Epithelial cell of esophagus (primary cell): Measurements from ENCODE around the gene PKHD1.
A peak's percentile ranks its signal among the peaks of the same experiment; 100 is the strongest.

Experiments
- DNase-seq: peaks from one replicate; pipeline ENCODE4 v3.0.0; 2010; ENCODE audit warnings: low read depth
- H3K4me3 ChIP-seq: 2 replicates; pipeline ENCODE4 v1.5.1; 2011; ENCODE audit warnings: mild to moderate bottlenecking, low read length, control low read depth
- TF ChIP-seq, protein P1 (sequence below): IDR thresholded peaks from 2 replicates; pipeline ENCODE4 v1.5.1; 2011; ENCODE audit warnings: low read depth, mild to moderate bottlenecking, low read length, control low read depth, inconsistent platforms; ENCODE audit not compliant: insufficient read depth; ENCODE audit errors: missing control alignments

Gene PKHD1

DNA sequence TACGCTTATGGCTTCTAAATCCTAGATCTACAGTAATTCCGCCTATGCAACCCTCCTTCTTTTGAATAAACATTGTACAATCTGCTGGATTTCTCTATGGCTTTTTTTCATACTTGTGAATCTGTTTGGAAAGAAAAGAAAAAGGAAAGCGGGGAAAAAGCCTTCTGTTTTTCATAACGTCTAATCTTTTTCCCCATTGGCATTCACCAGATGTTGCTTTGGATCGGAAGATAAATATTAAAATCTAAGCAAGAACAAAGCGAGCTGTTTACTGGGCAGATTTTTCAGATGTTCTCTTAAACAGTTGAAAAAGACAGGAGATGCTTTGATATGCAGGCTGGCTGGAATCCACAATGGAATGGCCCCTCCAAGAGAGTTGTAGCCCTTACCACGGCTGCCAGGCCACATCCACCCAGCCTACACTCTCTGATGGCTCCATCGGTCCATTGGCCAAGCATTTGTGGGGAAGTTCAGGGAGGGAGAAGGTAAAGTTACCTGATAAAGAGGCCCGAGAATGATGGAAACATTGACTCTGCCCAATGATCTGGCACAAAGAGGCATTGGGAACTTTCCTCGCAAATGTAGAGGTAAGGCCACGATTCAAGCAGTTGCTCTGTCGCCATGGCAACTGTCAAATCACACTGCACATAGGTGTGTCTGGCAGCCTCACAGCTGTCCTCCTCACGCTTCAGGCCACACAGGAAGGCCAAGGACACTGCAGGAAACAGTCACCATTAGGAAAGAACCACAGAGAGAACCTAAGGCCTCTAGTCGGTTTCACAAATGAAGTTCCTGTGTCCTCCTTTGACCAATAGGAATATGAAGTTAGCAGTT lies 70.3 kb downstream of the PKHD1 start:
- no peak for DNase-seq
- TF ChIP-seq, protein P1, sequence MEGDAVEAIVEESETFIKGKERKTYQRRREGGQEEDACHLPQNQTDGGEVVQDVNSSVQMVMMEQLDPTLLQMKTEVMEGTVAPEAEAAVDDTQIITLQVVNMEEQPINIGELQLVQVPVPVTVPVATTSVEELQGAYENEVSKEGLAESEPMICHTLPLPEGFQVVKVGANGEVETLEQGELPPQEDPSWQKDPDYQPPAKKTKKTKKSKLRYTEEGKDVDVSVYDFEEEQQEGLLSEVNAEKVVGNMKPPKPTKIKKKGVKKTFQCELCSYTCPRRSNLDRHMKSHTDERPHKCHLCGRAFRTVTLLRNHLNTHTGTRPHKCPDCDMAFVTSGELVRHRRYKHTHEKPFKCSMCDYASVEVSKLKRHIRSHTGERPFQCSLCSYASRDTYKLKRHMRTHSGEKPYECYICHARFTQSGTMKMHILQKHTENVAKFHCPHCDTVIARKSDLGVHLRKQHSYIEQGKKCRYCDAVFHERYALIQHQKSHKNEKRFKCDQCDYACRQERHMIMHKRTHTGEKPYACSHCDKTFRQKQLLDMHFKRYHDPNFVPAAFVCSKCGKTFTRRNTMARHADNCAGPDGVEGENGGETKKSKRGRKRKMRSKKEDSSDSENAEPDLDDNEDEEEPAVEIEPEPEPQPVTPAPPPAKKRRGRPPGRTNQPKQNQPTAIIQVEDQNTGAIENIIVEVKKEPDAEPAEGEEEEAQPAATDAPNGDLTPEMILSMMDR = no peak
- H3K4me3 ChIP-seq = no peak overlapping the region

DNA sequence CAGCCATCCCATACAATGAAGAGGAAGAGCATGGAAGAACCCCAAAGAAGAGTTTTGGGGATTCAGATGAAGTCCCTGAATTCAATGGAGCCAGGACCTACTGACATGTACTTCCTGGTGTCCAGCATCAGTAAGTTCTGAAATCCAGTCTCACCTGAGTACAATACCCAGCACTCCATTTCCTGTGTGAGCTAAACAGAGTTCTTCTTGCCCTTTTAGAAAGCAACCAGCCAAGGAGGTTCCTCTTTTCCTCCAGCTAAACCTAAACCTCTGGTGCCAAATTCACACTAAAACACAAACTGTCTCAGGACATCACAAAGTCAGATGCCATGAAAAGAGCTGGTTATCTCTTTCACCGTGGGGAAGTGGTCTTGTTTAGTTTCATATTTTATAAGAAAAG lies 71.5 kb downstream of the PKHD1 start:
- DNase-seq = no peak

DNA sequence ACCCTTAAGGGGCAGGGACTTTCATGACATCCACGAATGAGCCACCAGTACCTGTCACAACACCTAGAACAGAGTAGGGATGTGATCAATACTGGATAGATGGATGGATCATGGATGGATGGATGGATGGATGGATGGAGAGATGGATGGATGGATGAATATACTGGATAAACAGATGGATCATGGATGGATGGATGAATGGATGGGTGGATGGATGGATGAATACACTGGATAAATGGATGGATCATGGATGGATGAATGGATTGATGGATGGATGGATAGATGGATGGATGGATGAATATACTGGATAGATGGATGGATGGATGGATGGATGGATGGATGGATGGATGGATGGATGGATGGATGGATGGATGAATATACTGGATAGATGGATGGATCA lies 73.0 kb downstream of the PKHD1 start:
- TF ChIP-seq, protein P1 = no peak
- DNase-seq = no peak
- no peak overlapping the region for H3K4me3 ChIP-seq

More for the DNA sequence above, 71.5 kb downstream of the PKHD1 start:
- H3K4me3 ChIP-seq = no peak overlapping the region
- TF ChIP-seq, protein P1 = no peak

DNA sequence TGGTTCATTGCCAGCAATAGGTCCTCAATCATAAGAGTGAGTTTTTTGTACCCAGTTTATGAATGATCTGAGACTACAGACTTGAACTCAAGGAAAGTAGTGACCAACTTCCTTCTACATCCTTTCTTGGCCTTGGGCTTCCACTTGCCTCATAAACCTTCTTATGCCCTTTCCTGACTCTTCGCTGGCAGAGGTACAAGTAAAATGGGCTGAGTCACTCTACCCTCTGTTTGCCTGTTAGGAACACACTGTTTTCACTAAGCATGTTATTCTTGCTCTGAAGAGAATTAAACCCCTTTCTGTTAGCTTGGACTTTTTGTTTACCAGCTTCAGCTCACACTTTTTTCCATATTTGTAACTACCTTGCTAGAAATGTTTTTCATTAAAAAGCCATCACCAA lies 74.4 kb downstream of the PKHD1 start:
- H3K4me3 ChIP-seq = no peak overlapping the region
- TF ChIP-seq, protein P1 = no peak
- DNase-seq = peak; percentile 28

DNA sequence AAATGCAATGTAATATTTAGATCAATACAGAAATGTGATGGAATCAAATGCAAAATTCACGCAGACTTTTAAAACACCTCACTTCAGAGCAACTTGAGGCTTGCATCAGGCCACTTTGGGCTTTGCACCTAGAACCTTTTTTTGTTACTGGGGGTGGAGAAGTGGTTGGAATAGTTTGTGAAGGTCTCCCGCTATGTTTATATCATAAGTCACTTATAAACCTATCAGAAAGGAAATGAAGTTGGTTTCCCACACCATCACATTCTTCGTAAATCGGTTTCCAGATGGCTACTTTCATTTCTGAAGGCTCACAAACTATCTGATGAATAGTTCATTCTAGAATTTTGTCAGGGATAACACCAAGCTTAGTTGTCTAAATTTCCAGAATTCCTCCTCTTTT lies 74.8 kb downstream of the PKHD1 start:
- TF ChIP-seq, protein P1 = no peak
- DNase-seq = no peak
- no peak overlapping the region for H3K4me3 ChIP-seq

DNA sequence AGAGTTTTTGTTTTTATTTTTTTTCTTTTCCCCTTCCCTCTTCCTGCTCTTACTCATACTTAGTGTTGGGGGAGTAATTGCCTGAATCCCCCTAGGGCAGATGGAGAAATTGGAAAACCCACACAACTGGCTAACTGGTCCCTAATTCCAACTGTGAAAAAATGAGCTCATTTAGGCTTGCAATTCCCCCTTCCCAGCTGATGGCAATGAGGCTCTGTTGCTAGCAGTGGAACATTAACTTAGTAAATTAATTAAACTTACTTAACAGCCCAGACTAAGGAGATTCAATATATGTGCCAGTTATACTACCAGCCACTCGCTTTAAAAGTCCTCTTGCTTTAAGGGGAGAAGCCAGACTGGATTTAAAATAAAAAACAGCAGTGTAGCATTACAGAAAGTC lies 76.6 kb downstream of the PKHD1 start:
- TF ChIP-seq, protein P1 = no peak
- no peak for DNase-seq
- no peak overlapping the region for H3K4me3 ChIP-seq

DNA sequence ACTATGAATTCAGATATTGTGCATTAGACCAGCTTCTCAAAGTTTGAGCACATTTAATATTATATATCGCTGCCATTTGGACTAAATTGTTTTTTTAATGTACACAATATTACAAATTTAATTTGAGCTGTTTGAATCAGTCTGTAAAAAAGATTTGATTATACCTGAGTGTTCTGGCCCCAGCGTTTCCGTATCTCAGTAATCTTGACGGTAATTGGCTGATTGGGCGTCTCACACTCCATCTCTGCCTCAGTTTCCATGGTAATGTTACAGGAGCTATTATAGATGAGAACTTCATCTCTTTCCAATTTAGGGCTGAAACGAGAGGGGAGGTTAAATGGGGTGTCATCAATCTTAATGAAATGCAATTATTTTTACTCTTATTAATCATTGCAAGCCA lies 77.3 kb downstream of the PKHD1 start:
- TF ChIP-seq, protein P1 = no peak
- DNase-seq = no peak
- H3K4me3 ChIP-seq = no peak overlapping the region
